Measurements from ENCODE around the gene ENO3.
A peak's percentile ranks its signal among the peaks of the same experiment; 100 is the strongest.

Gene ENO3

GRCh38 chr17:4951486-4951885, 567 bp downstream of the ENO3 start:
- no peak for DNase-seq

DNA sequence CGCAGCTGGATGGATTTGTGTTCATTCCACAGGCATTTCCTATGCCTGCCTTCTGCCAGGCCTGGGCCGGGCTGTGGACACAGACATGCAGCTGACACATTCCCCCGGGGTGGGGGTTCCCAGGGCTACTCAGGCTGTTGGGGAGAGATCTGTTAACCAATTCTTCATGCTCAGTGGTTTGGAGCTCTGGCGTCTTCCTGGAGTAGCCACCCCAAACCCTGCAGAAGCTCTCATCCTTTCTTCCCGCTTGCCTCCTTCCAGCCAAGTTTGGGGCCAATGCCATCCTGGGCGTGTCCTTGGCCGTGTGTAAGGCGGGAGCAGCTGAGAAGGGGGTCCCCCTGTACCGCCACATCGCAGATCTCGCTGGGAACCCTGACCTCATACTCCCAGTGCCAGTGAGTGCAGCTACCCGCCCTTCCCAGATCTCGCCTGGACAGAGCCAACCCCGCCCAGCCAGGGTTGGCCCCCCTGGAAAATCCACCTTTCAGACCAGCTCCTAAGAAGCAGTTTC, 2.6 kb downstream of the ENO3 start:
- no peak for DNase-seq

GRCh38 chr17:4955091-4955490, 4.2 kb downstream of the ENO3 start:
- no peak for DNase-seq

DNA sequence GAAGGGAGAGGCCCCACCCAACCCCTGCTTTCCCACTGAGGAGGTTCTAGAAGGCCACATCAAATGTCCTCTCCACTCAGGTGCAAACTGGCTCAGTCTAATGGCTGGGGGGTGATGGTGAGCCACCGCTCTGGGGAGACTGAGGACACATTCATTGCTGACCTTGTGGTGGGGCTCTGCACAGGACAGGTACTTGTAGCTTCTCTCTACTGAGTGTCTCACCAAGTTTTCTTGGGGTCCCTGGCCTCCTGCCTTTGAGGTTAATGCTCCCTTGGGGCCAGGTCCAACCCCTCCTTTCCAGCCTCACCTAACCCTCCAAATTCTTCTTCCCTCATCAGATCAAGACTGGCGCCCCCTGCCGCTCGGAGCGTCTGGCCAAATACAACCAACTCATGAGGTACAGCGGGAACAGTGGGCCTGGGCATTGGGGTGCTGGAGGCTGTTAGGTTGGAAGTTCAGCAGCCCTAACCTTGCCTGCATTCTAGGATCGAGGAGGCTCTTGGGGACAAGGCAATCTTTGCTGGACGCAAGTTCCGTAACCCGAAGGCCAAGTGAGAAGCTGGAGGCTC, 5.7 kb downstream of the ENO3 start:
- no peak for DNase-seq

GRCh38 chr17:4958102-4958501, 7.2 kb downstream of the ENO3 start:
- DNase-seq, result no peak

GRCh38 chr17:4959261-4959965, 8.5 kb downstream of the ENO3 start:
- no peak for DNase-seq

GRCh38 chr17:4960279-4960922, 9.5 kb downstream of the ENO3 start:
- DNase-seq, result no peak

- DNase-seq, result no peak
Measured at GRCh38 chr17:4965311-4965986, 14.5 kb downstream of the ENO3 start.

DNA sequence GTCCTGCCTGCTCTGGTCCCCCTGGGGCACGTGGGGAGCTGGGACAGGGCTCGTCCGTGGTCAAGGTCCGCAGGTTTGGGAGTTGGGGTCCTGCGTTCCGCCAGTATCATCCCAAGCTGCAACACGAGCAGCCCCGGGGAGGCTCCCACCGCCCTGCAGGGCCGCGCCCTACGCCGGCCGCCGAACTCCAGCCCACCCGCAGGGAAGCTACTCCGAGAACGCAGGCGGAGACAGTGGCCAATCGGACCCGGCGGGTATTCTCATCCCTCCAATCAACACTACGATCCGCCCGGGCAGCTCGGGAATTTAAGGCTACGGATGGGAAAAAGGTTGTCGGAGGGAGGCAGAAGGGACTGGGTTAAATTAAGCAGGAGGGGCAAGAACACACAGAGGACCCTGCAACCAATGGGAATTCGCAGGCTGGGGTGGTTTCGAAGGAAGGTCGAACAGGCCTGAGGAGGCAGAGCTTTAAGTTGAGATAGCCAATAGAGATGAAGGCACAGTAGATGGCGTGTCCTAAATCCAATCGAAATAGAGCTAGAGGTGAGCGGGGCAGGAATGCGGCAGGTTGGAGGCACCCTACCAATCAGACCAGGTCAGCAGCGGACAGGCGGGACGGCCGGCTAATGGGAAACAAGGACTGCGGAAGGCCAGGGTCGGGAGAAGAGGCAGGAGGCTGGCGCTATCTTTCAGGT, 16.1 kb downstream of the ENO3 start:
- DNase-seq, result peak; percentile 98

DNA sequence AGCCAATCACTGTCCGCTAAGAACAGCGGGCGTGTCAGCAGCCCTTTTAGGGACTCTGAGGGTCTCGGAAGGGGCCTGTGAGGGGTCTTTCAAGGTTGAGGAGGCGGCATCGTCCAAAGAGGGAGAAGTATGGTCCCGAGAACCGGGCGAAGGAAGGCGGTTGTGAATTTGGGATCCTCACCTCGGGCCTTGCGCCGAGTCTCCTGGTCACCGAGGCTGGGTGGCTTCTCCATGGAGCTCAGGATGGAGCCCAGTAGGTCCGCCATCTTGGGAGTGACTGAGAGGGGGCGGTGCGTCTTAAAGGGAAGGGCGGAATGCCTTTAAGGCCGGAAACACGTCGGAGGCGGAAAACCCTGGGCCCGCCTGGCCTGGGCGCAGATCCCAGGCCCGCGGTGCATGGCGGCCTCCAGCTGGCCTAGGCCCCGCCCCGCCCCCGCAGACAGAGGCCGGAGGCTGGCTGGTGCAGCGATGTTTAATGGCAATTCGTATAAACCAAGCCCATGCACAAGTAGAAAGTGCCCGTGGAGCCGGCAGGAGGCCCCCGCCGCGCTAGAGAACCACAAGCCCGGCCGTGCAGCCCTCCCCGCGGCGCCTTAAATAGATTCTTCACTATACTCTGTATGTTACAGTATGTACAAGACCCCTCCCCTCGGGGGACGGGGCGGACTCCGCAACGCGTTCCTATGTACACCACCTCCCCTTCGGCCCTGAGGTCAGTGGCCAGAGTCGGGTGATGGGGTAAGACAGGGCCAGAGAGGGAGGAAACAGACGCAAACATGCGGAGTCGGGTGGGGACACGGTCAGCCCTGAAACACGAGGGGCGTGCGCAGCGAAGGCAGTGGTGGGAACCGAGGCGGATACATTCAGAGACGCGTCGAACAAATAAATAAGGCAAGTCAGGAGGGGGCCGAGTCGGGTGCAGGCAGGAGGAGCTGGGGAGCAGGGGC, 16.9 kb downstream of the ENO3 start, which contains the start of gene SPAG7:
SPAG7 (minus strand) TSS at position 279 of the 947 bp plus-strand sequence; CDS start at position 266, 13 bp downstream.
- peak; percentile 78 for DNase-seq

DNA sequence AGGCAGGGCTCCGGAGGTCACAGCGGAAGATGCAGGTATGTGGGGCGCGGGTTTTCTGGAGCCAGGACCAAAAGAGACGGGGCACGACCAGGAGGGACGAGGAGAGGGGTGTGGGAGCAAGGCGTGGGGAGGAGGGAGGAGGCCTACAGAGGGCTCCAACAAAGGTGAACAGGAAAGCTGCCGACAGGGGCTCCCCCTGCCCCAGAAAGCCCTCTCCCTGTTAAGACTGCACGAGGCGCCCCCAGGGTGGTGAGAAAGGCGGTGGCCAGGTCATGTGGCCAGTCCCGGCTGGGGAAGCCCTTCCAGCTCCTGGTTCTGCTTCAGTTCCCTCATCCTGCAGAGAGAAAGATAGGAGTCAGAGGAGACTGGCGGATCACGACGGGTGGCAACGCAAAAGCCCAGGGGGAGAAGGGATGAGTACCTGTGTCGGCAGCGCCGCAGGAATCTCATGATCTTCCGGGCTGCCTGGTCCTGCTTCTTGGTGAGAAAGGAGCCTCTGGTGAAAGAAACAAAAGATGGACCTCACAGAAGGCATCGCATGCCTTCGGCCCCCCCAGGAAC, 17.6 kb downstream of the ENO3 start:
- DNase-seq, result no peak

DNA sequence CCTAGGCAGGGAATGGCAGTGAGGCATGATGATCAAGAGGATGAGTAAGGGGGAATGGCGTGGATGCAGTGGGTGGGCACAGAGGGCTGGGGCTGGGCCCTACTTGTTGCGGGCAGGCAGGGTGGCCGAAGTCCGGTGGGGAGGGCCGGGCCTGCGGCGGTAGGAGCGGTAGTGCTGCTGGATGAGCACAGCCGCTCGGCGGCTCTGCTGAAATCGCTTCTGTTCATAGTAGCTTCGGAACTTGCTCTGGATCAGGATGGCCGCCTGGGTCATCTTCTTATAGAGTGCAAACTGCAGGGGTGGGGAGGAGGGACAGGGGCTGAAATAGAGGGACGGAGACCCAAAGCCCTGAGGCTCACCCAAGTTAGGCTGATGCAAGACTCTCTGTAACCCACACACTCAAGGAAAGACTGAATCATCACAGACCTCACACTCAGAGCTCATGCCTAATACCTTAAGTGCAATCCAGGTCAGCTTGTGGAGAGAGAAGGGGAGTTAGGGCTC, 18.2 kb downstream of the ENO3 start:
- no peak for DNase-seq

- DNase-seq, result no peak
Measured at GRCh38 chr17:4969551-4970173, 18.7 kb downstream of the ENO3 start.

- no peak for DNase-seq
Measured at GRCh38 chr17:4970273-4970672, 19.4 kb downstream of the ENO3 start.

DNA sequence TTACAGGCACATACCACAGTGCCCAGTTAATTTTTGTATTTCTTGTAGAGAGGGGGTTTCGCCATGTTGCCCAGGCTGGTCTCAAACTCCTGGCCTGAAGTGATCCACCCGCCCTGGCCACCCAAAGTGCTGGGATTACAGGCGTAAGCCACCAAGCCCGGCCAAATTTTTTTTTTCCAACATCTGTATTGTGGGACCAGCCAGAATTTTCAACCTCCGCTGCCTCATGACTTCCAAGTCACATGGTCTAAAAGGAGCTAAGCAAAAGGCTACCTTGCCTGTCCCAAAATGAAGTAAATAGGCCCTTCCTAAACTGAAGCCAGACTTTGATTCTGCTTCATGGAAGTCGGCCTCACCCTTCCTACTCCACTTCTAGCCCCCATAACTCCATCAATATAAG, 20.9 kb downstream of the ENO3 start:
- DNase-seq, result no peak

DNA sequence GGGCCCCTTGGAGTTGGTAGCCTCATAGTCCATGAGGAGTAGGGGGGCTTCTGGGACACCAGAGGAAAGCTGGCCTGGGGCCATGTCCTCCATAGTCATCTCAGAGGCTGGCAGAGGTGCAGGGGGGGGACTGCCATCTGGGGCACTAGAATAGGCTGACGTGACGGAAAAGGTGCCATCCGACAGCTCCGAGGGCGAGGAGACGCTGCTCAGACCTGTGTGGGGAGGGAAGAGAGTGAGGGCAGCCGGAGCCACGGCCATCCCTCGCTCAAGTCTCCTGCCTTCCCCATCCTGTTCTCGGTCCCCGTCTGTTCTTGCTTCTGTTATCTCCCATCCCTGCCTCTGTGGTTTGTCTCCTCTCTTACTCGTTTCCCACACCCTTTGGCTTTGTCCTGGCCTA, 21.4 kb downstream of the ENO3 start:
- no peak for DNase-seq

DNA sequence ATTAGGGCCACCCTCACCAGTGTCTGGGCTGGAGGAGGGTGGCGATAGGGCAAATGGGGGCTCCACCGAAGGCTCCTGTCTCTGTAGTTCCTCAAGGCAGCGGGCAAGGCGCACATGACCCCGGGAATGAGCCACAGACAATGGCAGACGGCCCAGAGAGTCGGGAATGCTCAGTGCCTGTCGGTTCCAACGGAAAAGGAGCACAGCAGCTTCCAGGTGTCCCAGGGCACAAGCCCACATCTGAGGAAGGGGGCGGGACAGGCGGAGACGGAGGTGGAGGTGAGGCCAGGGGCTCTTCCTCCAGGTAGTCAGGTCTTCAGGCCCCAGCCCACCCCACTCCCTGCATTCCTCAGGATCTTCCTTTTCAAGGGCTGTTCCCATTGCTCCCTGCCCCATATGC, 21.8 kb downstream of the ENO3 start:
- no peak for DNase-seq

DNA sequence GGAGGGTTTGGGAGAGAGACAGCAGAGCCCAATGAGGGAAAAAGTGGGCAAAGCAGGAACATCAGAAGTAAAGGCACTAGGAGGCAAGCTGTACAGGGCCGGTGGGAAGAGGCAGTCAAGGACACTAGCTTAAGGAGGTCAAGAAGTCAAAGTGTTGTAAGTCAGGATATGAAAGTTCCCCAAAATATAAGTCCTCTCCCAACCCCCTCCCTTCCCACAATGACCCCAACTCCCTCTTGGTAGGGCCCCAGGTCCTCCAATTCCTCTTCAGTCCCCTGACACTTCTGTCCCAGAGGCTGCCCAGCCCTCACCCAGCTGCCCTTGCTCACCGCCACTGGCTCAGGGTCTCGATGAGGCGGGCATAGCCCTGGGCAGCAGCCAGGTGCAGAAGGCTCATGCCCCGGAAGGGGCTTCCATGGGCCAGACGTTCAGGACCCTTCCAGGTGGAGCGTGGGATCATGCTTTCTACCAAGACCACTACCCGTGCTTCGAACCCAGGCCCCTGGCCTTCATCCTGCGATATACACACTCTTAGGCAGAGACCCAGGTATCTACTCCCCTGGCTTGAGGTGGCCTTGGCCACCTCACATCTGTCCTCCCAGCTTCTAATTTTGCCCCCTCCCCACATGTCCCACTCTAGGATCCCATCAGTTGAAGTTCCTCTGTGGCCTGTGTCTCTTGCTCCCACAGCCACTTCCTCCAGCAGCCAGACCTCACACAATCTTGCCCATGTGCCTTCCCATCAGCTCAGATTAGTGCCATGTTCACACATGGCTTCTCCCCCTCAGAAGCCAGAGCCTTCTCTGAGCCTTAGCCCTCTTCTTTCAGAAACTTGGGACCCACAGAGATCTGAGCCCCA, 22.6 kb downstream of the ENO3 start:
- DNase-seq, result no peak

GRCh38 chr17:4974115-4974670, 23.3 kb downstream of the ENO3 start:
- no peak for DNase-seq
